ENCODE measurements around the gene MSI1. TPM values are rescaled to one million over a fixed set of nuclear protein-coding genes. Genes with fewer than 3 reads are reported as not detected.

Gene MSI1
- total and polyA plus RNA-seq, 12 donors: 1.1 to 9.6 (median 5.5) TPM

- Histone ChIP-seq H3K27ac (no peak overlapping the region), H3K4me1 (no peaks in the 10 kb centered on the region), H3K9me3 (no peaks in the 10 kb centered on the region), H3K27me3 (no peaks in the 10 kb centered on the region), H3K36me3 (peaks cover 0 to 19% (median 0%) of the 10 kb centered on the region in 9 donors), H3K4me3 (no peak overlapping the region)
- no peak for TF ChIP-seq CTCF (IDR thresholded peaks at IDR 0.05)
- WGBS, 2 donors: 95 to 96% methylated on average over 11 of the region's 11 CpGs
- no peak for DNase-seq
- intact Hi-C loops (cut with DNase I): no loop called here
- peak in 1 of 8 donors; percentile 7 for ATAC-seq
Measured at GRCh38 chr12:120347766-120348165, 21.2 kb downstream of the MSI1 start.

- Histone ChIP-seq H3K9me3 (no peaks in the 10 kb centered on the region), H3K27ac (no peak overlapping the region), H3K36me3 (peaks cover 0 to 19% (median 0%) of the 10 kb centered on the region in 9 donors), H3K27me3 (no peaks in the 10 kb centered on the region), H3K4me1 (no peaks in the 10 kb centered on the region), H3K4me3 (no peak overlapping the region)
- WGBS, 2 donors: 91 to 92% methylated on average over 7 of the region's 7 CpGs
- TF ChIP-seq CTCF (IDR thresholded peaks at IDR 0.05): no peak
- intact Hi-C loops (cut with DNase I): no loop called here
- no peak for DNase-seq
- ATAC-seq: no peak
Measured at GRCh38 chr12:120346681-120347080, 22.3 kb downstream of the MSI1 start.

- Histone ChIP-seq H3K27me3 (no peaks in the 10 kb centered on the region), H3K4me3 (no peak overlapping the region), H3K36me3 (peaks cover 0 to 19% (median 0%) of the 10 kb centered on the region in 9 donors), H3K4me1 (no peaks in the 10 kb centered on the region), H3K27ac (no peak overlapping the region), H3K9me3 (no peaks in the 10 kb centered on the region)
- peak in 1 of 8 donors; percentile 18 for ATAC-seq
- intact Hi-C loops (cut with DNase I): no loop called here
- DNase-seq: no peak
- WGBS, 2 donors: 89 to 90% methylated on average over 15 of the region's 15 CpGs
- no peak for TF ChIP-seq CTCF (IDR thresholded peaks at IDR 0.05)
Measured at GRCh38 chr12:120346031-120346430, 22.9 kb downstream of the MSI1 start.

GRCh38 chr12:120343692-120344091 is 25.3 kb downstream of the MSI1 start:
- Histone ChIP-seq H3K36me3 (peaks cover 0 to 19% (median 0%) of the 10 kb centered on the region in 9 donors), H3K4me3 (no peak overlapping the region), H3K9me3 (no peaks in the 10 kb centered on the region), H3K27ac (no peak overlapping the region), H3K27me3 (no peaks in the 10 kb centered on the region), H3K4me1 (no peaks in the 10 kb centered on the region)
- no peak for ATAC-seq
- intact Hi-C loops (cut with DNase I): no loop called here
- WGBS, 2 donors: 91% methylated on average over 8 of the region's 8 CpGs
- no peak for DNase-seq
- TF ChIP-seq CTCF (IDR thresholded peaks at IDR 0.05): no peak
